HG02943 (cell line): ENCODE results near the gene CLIP1.
"Not testable (repeated sequence)": the region's sequence is repeated elsewhere in the genome, so short reads cannot be mapped to it uniquely, and the experiment has no call there.

Experiments
- ATAC-seq: cut with Tn5 transposase; IDR thresholded peaks from one replicate; pipeline ENCODE4 v1.9.1; 2021; ENCODE audit warnings: mild to moderate bottlenecking, low read depth, moderate library complexity; ENCODE audit not compliant: unreplicated experiment

CLIP1 gene

DNA sequence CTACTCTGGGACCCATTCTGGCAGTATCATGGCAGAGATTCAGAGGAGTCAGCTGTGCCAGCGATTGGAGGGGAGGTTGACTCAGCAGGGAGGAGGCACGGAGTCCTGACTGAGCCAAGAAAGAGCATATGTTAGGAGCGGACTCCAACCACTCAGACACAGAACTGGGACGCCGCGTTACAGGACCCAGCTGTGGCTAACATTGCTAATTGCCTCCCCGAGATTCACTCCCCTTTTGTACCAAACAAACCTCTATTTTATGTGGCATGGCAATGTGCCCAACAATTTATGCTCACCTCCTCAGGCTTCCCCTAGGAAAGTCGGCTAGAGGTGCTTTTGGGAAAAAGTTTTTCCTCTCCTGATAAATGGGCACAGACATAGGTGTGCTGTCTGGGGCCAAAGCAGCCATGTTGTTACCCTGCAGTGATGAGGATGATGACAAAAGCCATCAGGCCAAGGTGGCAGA lies 15.2 kb upstream of the CLIP1 start:
- ATAC-seq: no peak

DNA sequence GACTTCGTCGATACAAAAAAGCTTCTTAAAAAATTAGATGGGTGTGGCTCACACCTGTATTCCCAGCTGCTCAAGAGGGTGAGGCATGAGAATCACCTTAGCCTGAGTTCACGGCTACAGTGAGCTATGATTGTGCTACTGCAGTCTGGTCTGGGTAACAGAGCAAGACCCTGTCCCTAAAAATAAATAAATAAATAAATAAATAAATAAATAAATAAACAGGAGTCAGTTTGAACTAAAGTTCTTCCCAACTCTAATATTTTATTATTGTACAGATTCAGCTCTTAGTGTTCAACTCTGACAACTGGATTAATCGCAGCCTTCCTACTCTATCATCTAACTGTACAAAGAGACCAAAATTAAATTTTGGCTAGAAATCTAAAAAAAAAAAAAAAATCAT lies 12.7 kb upstream of the CLIP1 start:
- no peak for ATAC-seq

DNA sequence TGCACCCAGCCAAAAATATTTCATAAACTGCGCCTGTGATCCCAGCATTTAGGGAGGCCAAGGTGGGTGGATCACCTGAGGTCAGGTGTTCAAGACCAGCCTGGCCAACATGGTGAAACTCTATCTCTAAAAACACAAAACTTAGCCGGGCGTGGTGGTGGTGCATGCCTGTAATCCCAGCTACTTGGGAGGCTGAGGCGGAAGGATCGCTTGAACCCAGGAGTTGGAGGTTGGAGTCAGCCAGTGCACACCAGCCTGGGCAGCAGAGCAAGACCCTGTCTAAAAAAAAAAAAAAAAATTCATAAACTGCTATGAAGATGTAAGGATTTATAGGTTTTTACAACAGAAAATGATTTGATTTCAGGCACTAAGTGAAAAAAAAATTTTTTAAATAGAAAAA lies 6.6 kb upstream of the CLIP1 start:
- not testable (repeated sequence) for ATAC-seq

DNA sequence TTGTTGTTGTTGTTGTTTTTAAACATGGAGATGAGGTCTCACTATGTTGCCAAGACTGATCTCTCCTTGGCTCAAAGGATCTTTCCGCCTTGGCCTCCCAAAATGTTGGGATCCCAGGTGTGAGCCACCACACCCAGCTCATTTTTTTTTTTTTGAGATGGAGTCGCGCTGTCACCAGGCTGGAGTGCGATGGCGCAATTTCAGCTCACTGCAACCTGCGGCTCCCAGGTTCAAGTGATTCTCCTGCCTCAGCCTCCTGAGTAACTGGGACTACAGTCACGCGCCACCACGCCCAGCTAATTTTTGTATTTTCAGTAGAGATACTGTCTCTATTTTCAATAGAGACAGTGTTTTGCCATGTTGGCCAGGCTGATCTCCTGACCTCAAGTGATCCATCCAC lies 4.9 kb upstream of the CLIP1 start:
- no peak for ATAC-seq

DNA sequence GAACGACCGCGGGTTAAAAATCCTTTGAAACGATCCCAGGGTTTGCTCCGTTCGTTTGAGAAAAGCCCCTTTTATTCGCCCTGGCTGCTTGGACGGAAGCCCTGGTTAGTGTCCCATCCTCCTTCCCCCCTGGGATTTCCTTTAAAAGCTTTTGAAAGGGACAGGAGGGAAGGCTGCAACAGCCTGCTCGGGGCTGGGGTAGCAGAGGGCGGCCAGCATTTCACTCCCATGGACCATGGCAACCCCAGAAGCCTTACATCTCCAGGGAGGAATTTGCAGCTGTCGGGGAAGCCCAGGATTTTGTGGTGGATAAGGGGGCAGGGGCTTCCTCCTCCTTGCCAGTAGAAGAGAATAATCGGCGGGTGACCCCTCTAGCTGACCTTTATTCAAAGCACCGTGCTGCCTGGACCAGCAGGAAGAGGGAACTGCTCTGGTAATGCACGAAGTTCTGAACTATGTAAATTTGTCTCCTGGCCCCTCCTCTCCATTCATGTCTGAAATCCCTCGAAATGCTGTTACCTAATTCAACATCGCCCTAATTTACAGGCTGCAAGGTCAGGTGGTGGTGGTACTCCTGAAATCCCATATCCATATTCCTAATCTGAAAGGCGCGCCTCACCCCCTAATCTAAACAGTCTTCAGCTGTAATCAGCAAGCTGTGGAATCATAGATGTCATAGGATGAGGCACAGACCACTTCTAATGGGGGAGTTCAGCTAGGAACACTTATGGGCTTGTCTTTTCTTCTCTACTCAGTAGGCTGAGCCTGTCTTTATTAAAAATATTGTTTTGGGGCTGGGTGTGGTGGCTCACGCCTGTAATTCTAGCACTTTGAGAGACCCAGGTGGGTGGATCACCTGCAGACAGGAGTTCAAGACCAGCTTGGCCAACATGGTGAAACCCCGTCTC lies 1.0 kb upstream of the CLIP1 start:
- ATAC-seq: no peak

DNA sequence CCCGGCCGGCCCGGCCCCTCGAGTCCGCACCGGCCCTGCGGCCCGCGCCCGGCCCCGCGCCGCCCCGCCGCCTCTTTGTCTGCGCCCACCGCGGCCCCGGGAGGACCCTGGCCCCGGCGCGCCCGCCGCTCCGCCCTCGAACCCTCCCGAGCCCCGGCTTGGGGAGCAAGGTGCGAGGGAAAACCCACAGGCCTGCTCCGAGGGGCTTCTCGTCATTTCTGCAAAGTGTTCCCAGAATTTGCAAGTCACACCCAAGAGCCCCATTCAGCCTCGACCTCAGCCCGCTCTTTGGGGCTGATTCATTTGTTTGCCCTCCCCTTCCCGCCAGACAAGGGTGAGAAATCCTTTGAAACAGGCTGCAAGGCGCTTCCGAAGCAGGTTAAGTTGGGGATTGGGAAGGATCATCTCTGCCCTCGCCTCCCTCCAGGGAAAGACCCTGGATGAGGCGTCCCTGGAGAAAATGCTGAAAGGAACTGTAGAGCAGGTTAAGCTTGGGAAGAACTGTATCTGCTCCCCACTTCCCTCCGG lies 325 bp upstream of the CLIP1 start:
- ATAC-seq: peak; percentile 14

DNA sequence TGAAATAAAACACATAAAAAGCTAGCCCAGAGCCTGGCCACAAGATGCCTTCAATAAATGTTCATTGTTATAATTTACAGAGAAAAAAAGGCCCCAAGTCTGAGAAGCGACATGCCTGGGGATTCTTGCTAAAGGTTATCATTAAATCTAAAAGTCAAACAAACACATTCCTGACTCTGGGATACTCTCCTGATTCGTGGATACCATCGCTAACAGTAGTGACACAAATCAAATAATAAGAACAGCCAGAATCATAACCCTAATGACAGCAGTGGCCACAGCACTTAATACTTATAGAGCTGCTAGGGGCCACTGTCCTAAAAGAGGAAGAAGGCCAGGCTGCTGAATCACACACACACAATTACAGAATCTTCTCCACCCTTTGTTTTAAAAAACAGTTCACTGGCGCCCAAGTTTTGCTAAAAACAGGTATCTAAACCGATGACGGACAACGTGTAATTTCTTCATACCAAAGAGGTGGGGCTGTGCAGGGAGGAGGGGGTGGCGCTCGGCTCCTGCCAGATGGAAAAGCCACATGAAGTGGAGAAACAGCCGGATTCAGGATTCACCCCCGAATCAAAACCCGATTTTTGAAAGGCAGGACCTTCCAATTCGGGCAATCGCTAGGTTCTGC lies 1.2 kb downstream of the CLIP1 start:
- ATAC-seq: no peak

DNA sequence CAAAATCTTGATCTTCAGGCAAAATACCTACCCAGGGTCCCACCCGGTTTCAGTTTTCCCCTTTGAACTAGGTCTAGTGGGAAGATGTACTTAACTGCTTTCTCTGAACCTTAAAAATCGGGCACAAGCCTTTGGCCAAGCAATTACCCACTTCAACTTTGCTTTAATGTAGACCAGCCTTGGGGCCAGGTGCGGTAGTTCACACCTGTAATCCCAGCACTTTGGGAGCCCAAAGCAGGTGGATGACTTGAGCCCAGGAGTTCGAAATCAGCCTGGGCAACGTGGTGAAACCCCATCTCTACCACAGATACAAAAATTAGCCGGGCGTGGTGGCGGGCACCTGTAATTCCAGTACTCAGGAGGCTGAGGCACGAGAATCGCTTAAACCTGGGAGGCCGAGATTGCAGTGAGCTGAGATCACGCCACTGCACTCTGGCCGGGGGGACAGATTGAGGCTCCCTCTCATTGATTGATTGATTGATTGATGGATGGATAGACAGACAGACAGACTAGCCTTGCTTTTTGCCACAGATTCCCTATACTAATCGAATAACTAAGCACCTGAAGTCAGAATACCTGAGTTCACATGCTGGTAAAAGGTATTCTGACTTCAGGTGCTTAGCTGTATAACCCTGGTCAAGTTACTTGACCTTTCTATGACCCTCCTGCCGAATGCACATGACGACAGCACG lies 1.9 kb downstream of the CLIP1 start:
- ATAC-seq: no peak

DNA sequence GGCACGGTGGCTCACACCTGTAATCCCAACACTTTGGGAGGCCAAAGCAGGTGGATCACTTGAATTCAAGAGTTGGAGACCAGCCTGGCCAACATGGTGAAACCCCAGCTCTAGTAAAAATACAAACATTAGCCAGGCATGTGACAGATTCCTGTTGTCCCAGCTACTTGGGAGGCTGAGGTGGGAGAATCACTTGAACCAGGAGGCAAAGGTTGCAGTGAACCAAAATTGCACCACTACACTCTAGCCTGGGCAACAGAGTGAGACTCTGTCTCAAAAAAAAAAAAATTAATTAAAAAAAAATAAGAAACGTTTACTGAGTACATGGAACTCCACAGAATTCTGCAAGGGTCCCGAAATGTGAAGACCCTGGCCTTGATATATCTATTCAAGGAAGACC lies 3.4 kb downstream of the CLIP1 start:
- ATAC-seq: not testable (repeated sequence)

DNA sequence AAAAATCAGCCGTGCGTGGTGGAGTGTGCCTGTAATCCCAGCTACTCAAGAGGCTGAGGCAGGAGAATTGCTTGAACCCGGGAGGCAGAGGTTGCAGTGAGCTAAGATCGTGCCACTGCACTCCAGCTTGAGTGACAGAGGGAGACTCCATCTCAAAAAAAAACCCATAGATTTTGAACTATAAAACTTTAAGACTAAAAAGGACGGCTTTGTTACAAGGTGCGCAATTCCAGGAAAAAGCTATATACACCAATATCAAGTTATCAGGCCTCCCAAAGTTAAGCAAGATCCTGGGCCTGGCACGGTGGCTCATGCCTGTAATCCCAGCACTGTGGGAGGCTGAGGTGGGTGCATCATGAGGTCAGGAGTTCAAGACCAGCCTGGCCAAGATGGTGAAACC lies 6.8 kb downstream of the CLIP1 start:
- not testable (repeated sequence) for ATAC-seq

DNA sequence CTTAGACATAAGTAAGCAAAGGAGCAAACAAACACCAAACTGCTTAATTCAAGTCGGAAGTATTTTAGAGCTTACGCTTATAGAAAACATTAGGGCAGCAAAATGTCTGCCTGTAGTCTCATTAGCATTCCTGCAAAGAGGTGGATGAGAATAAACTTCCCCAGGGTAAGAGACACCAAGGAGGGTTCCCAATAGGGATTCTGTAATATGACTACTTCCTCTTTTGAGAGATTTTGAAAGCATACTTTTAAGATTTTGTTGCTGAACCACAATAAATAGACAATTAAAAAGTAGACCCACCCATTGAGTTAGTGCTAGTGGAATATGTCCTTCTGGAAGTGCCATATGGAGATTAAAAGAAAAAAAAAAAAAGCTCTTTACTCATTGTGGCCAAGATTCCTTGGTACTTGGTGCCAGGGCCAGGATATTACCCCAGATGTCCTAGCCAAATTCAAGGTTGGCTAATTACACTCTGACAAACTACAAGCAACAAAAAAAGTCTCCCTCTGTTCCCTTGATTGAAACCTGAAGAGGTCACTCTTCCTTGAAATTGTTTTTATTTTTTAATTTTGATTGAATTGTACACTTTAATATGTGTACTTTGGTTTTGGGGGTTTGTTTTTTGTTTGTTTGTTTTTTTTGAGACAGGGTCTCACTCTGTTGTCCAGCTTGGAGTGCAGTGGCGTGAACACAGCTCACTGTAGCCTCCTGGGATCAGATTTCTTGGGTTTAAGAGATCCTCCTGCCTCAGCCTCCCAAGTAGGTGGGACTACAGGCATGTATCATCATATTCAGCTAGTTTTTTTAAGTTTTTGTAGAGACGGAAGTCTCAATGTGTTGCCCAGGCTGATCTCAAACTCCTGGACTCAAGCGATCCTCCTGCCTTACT lies 8.7 kb downstream of the CLIP1 start:
- no peak for ATAC-seq

DNA sequence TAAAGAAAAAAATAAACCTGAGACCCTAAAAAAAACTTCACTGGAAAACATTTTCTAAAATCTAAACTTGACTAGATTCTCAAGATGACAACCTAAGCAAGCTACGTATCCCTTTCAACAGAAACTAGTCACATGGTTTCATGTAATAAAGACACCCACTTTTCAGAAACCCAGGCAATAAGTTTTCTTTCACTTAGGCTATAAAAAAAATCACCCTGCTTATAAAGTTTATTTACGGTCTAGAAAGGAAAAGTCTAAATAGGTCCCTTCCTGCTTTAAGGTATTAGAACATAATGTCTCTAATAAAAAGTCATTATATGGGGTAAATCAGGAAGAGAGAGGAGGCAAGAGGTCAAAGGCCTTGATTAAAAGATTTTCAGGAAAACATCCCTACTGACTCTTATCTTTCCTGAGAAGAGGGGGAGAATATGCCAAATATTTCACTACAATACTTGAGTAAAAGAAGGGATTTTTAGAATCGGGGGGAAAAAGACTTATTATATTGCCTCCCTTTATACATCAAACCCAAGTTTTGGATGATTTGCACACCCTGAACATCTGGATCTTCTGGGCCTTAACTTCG lies 9.5 kb downstream of the CLIP1 start:
- ATAC-seq: no peak

DNA sequence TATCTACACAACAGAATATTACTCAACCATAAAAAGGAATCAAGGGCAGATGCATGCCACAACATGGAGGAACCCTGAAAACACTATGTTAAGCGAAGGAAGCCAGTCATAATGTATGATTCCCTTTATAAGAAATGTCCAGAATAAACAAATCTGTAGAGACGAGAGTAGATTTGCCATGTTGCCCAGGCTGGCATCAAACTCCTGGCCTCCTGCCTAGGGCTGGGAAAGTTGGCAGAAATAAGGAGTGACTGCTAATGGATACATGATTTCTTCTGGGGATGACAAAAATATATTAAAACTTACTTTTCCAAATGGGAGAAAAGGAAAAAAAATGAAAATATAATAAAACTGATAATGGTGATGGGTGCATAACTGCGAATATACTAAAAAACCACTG lies 10.9 kb downstream of the CLIP1 start:
- no peak for ATAC-seq

DNA sequence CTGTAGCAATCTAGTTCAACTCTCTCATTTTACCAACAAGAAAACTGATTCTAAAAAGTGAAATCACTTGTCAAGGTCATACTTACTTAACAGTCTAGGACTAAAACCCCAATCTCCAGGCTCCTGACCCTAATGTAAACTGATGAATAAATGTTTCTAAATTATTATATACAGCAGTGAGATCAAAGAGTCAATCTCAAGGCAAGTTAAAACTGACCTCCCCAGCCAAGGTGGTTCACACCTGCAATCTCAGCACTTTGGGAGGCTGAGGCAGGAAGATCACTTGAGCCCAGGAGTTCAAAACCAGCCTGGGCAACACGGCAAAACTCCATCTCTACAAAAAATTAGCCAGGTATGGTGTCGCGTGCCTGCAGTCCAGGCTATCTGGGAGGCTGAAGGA lies 15.3 kb downstream of the CLIP1 start:
- no peak for ATAC-seq

DNA sequence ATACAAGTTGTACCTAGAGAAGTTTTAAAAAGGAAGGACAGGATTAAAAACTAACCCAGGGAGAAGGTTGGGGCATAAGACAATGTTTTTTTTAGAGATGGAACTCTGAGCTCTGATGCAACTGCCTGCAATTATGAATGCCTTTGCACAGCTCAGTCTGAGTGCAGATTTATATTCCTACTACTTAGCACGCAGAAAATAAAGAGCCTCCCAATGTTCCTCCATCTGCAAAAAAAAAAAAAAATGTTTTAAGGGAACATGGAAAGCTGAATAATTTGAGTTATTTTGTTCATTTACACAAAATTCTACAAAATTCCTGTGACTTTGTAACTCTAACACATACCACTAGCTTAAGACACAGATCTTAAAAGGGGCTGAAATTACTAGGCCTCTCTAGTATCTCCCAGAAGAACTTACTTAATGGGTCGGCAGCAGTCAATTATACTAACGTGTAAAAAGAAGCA lies 15.7 kb downstream of the CLIP1 start:
- no peak for ATAC-seq

DNA sequence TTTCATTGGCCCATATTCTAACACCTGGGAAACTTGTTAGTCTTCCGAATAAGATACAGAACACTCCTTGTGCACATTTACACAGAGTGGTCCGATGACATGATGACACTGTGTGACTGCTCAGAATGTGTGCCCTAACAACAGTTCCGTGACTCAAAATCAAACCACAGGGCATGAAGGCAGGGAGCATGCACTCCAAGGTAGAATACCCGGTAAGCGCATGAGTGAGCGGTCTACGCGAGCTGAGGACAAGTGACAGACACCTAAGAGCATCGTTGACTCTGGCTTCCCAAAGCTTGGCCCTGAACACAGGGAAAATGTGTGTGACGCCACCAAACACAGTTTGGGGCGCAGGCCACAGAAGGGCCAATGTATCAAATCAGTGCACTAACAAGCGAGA lies 18.6 kb downstream of the CLIP1 start:
- no peak for ATAC-seq

DNA sequence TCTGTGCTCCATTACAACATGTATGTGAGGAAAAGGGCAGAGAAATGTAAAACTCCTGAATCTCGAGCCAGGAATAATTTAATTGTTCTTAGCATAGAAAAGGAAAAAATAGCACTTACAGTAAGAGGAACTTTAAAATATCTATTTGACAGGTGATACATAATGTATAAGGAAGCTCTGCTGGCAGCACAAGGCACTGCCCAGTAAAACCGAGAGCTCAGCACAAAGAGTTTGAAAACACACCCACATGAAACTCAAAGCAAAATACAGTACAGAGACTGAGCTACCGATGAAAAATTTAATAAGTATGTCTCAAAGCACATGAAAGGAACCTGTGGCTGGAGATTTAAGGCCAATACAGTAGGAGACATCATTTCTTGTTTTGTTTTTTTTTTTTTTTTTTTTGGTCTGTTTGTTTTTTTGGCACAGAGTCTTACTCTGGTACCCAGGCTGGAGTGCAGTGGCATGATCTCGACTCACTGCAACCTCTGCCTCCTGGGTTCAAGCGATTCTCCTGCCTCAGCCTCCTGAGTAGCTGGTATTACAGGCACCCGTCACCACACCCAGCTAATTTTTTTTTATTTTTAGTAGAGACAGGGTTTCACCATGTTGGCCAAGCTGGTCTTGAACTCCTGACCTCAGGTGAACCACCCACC lies 19.2 kb downstream of the CLIP1 start:
- no peak for ATAC-seq

DNA sequence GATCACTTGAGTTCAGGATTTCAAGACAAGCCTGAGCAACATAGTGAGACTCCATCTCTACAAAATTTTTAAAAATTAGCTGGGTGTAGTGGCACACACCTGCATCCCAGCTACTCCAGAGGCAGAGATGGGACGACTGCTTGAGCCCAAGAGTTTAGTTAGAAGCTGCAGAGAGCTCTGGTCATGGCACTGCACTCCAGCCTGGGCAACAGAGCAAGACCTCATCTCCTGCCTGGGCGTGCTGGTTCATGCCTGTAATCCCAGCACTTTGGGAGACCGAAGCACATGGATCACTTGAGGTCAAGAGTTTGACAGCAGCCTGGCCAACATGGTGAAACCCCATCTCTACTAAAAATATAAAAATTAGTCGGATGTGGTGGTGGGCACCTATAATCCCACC lies 20.2 kb downstream of the CLIP1 start:
- ATAC-seq: no peak
